Mammary epithelial cell (primary cell): ENCODE measurements around the gene BGN.

Experiments
- CTCF ChIP-seq, 2 donors: IDR thresholded peaks in 1 of 2; conservative IDR thresholded peaks in 1 of 2; 2 replicates each; pipeline ENCODE4 v1.5.1; 2011 to 2012; ENCODE audit warnings: inconsistent platforms in 2 of 2, low read length in 2 of 2, mild to moderate bottlenecking in 2 of 2, control low read depth in 1 of 2, low read depth in 1 of 2; ENCODE audit not compliant: insufficient read depth in 1 of 2; ENCODE audit errors: extremely low read depth in 1 of 2
- EZH2 ChIP-seq: IDR thresholded peaks from 2 replicates; pipeline ENCODE4 v1.6.1; 2012; ENCODE audit warnings: low read length, inconsistent platforms, borderline replicate concordance

- TF ChIP-seq CTCF (conservative IDR thresholded peaks at IDR 0.05 in 1 of 2, IDR thresholded peaks at IDR 0.05 in 1 of 2; ENCODE audit: extremely low read depth in 1 of 2, insufficient read depth in 1 of 2, low read depth in 1 of 2, low read length in 2 of 2): no peak
- no peak for TF ChIP-seq EZH2
Observed at GRCh38 chrX:153491918-153492317, 2.9 kb upstream of the BGN start.
